ENCODE results near the gene P4HB.

The P4HB gene

DNA sequence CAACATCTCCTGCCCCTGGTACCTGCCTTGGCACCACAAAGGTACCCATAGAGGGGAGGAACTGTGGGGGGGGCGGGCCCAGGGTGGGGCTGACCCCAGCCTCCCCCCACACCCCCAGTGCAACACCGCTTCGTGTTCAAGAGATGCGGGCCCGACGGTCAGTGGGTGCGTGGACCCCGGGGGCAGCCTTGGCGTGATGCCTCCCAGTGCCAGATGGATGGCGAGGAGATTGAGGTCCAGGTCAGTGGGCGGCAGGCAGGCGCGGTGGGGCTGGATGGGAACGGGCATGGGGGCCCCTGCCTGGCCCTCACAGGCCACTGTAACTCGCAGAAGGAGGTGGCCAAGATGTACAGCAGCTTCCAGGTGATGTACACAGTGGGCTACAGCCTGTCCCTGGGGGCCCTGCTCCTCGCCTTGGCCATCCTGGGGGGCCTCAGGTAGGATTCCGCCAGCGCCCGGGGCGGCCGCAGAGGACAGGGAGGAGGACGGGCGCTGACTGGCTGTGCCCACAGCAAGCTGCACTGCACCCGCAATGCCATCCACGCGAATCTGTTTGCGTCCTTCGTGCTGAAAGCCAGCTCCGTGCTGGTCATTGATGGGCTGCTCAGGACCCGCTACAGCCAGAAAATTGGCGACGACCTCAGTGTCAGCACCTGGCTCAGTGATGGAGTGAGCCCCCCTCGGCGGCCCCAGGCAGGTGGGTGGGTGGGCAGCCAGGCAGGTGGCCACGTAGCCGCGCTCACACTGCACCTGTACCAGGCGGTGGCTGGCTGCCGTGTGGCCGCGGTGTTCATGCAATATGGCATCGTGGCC, 49.2 kb downstream of the P4HB start:
- DNase-seq (ENCODE audit: low spot score): no peak

DNA sequence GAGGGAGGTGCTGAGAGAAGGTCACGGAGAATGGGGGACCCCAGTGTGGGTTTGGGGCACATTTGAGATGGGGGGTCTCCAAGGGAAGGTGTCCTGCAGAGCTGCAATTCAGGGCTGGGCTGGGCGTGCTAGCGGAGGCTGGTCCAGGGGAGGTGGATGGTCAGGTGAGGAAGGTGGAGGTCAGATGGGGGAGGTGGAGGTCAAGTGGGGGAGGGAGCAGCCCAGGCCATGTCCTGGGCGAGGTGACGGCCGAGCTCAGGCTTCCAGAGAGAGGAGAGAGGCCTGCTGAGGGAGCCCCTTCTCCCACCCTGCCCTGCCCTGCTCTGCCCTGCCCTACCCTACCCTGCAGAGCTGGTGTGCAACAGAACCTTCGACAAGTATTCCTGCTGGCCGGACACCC, 49.9 kb downstream of the P4HB start:
- no peak for DNase-seq (ENCODE audit: low spot score)

- no peak for DNase-seq (ENCODE audit: low spot score)
These were observed 50.8 kb downstream of the P4HB start for GRCh38 chr17:81809556-81809998.

- no peak for DNase-seq (ENCODE audit: low spot score)
These were observed 51.4 kb downstream of the P4HB start for GRCh38 chr17:81808778-81809555.

DNA sequence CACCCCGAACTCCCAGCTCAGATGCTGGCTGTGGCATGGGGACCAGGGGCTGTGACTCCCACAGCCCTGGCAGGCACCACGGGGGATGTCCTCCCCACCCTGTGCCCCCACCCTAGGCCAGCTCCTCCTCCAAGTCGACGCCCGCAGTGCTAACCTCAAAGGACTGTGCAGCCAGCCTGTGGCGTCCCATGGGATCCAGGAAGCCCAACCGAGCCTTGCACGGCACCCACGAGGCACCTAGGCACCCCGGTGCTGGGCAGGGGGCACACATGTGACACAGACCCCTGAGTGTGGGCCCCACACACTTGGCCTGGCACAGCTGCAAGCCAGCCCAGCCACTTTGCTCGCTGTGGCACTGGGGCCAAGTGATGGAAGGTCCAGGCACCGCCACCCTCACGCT, 52.5 kb downstream of the P4HB start:
- no peak for DNase-seq (ENCODE audit: low spot score)

GRCh38 chr17:81807210-81807719, 53.1 kb downstream of the P4HB start:
- DNase-seq (ENCODE audit: low spot score): no peak

GRCh38 chr17:81806461-81807209, 53.7 kb downstream of the P4HB start:
- no peak for DNase-seq (ENCODE audit: low spot score)

- DNase-seq (ENCODE audit: low spot score): no peak
These were observed 54.5 kb downstream of the P4HB start for GRCh38 chr17:81805707-81806460.

DNA sequence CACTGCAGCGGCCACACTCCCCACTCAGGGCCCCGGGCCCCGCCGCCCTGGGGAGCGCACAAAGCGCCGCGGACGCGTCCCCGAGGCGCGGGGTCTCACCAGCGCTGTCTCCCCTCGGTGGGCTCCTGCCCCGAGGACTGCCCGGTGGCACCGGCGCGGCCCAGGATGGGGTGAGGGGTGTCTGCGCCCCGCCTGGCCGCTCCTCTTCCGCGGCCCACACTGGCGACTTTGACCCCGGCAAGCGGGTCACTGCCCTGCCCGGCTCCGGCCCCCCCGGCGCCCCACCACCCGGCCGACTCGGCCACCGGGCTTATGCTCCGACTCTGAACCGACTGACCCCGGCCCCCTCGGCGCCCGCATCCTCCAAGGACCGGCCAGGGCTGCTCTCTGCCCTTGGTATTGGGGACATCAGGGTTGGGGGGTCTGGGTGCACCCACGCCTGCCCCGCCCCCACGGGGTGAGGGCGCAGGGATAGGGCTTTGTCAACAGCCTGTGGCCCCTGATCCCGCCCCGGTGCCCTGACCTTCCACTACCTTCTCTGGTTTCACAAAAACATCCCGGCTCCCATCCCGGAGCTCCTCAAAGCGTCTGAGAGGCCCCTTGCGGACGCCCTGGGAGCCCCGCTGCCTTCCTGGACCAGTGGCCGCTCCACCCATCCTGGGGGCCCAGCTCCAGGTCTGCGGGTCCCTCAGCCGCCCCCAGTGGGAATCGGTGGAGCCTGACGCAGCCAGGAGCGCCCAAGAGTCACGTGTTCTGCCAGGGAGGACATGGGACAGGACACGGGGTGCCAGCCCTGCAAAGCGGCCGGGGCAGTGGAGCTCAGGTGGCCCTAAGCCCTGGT, 55.6 kb downstream of the P4HB start:
- DNase-seq (ENCODE audit: low spot score): no peak

- no peak for DNase-seq (ENCODE audit: low spot score)
These were observed 56.4 kb downstream of the P4HB start, which contains the start of gene GCGR for GRCh38 chr17:81803728-81804558. TSS of gene GCGR (plus strand) at chr17:81804150. CDS start at chr17:81809019, 4,869 bp downstream.

GRCh38 chr17:81802856-81803643, 57.3 kb downstream of the P4HB start:
- DNase-seq (ENCODE audit: low spot score): no peak

DNA sequence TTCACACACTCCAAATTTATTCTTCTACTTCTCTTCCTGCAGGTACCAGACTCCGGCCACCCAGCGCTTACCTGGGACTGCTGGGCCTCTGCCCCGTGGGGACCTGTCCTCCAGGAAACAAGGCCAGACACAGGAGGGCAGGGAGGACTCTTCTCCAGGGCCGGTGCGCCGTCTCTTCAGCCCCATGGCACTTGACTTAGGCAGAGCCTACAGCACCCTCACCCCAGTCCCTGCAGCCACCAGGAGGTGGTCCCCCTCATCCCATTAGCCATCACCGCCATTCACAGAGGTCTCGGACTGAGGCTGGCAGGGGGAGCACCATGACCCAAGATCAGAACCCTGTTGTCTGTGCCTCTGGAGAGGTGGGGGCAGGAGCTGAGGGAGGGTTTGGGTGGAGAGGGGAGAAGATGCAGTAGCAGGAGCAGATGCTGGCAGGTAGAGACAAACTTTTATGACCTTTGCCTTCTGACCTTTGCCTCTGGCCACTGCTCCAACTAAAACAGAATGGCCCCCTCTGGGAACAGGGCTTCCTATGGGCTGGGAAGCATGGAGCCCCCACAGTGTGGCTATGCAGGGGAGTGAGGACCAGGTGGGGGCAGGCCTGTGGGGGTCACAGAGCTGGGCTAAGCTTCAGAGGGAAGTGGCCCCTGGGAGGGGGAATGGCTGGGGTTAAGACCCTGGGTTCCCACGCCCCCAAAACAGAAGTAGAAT, 58.1 kb downstream of the P4HB start:
- no peak for DNase-seq (ENCODE audit: low spot score)

- DNase-seq (ENCODE audit: low spot score): no peak
These were observed 59.0 kb downstream of the P4HB start for GRCh38 chr17:81801327-81801726.

- no peak for DNase-seq (ENCODE audit: low spot score)
These were observed 65.8 kb downstream of the P4HB start for GRCh38 chr17:81794509-81794908.

DNA sequence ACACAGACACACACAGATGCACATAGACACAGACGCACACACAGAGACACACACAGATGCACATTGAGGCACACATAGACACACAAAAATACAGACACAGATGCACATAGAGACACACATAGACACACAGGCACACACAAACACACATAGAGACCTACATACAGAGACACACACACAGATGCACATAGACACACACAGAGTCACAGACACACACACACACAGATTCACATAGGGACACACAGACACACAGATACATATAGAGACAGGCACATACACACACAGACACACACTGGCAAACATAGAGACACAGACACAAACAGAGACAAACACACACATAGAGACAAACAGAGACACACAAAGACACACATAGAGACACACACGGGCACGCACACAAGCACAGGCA, 66.3 kb downstream of the P4HB start:
- no peak for DNase-seq (ENCODE audit: low spot score)

All from germinal center (tissue), 1 donor.